ENCODE results near the gene MSTN.

GRCh38 chr2:190060626-190061025, 1.9 kb downstream of the MSTN start:
- TF ChIP-seq, protein P1, sequence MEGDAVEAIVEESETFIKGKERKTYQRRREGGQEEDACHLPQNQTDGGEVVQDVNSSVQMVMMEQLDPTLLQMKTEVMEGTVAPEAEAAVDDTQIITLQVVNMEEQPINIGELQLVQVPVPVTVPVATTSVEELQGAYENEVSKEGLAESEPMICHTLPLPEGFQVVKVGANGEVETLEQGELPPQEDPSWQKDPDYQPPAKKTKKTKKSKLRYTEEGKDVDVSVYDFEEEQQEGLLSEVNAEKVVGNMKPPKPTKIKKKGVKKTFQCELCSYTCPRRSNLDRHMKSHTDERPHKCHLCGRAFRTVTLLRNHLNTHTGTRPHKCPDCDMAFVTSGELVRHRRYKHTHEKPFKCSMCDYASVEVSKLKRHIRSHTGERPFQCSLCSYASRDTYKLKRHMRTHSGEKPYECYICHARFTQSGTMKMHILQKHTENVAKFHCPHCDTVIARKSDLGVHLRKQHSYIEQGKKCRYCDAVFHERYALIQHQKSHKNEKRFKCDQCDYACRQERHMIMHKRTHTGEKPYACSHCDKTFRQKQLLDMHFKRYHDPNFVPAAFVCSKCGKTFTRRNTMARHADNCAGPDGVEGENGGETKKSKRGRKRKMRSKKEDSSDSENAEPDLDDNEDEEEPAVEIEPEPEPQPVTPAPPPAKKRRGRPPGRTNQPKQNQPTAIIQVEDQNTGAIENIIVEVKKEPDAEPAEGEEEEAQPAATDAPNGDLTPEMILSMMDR (IDR thresholded peaks at IDR 0.05; ENCODE audit: low read depth, low read length, poor library complexity, severe bottlenecking), result no peak
- no peak for TF ChIP-seq EZH2phosphoT487 (IDR thresholded peaks at IDR 0.05; ENCODE audit: borderline replicate concordance, low read length)
